ENCODE results near the gene GNAS-AS1.
A peak's percentile ranks its signal among the peaks of the same experiment; 100 is the strongest.

The GNAS-AS1 gene

DNA sequence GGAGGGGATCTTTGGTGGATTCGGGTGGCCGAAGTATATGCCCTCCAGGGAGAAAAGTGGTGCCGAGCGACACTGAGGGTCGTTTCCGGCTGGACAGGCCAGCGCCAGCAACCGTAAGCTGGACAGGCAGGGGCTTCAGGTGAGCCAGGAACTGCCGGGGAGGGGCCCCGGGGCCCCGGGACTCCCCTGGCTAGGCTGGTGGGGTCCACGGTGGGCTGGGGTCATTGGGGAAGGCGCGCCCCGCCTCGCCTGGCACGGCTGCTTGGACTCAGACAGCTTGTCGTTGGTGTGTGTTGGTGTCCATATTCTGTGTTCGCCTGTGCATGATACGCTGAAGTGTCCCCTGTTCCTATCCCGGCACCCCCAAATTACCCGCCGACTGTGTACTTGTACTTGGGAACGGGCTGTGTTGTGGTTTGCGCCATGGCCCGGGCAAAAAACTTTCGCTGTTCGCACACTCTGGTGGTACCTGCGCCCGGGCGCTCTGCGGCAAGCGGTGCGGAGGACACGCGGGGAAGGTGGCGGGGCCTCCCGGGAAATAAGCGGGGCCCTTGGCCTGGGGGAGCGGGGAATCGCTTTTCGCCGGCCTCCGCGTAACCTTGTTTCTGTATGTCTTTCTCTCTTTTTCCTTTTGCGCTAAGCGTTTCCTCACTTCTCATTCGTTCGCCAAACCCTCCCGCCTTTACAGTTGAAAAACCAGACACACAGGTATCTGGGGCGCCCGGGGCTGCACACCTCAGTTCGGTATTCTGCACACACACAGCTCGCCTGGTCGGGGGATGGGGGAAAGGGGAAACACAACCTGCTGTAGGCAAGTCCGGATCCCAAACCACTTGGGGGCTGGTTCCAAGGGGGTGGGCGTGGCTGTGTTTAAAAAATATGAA, 5.0 kb upstream of the GNAS-AS1 start:
- no peak for DNase-seq

GRCh38 chr20:58854638-58855471, 4.2 kb upstream of the GNAS-AS1 start:
- DNase-seq = no peak

GRCh38 chr20:58853976-58854637, 3.4 kb upstream of the GNAS-AS1 start:
- no peak for DNase-seq

DNA sequence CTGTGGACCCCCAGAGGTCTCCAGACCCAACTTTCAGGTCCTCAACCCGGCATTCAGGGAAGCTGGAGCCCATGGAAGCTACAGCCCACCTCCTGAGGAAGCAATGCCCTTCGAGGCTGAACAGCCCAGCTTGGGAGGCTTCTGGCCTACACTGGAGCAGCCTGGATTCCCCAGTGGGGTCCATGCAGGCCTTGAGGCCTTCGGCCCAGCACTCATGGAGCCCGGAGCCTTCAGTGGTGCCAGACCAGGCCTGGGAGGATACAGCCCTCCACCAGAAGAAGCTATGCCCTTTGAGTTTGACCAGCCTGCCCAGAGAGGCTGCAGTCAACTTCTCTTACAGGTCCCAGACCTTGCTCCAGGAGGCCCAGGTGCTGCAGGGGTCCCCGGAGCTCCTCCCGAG, 2.8 kb upstream of the GNAS-AS1 start:
- DNase-seq = no peak

DNA sequence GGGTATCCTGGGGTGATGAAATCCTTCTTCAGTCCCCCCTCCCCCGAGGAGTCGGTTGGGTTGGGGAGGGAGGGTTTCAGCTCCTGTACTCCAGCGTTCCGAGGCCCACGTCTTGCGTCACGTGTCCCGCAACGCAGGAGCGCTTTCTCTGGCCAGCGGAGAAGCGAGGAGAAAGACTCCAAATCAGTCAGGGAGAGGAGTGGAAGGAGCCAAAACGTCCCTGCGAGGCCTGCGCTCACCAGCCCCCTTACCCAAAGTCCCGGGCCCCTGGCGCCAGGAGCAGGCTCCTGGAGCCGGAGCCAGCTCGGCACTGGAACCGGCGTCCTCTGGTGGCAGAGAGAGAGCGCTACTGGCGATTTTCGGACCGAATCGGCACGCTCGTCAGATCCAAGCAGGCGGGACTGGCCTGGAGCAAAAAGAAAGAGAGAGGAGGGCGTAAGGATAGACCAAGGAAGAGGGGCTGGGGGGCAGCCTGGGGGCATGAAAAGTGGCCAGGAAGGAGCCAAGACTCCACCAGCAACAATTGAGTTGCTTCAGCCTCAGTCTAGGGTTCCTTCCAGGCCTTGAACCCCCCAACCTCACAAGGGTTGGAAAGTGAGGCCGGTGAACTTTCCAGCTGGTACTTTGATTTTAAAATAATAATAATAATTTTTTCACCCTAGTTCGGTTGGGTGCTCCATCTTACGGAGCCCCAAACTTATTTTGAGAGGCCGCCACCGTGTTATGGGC, 2.0 kb upstream of the GNAS-AS1 start, which contains the start of gene GNAS:
Gene GNAS (plus strand): TSS at position 174 of the 729 bp plus-strand sequence.
- peak; percentile 77 for DNase-seq

DNA sequence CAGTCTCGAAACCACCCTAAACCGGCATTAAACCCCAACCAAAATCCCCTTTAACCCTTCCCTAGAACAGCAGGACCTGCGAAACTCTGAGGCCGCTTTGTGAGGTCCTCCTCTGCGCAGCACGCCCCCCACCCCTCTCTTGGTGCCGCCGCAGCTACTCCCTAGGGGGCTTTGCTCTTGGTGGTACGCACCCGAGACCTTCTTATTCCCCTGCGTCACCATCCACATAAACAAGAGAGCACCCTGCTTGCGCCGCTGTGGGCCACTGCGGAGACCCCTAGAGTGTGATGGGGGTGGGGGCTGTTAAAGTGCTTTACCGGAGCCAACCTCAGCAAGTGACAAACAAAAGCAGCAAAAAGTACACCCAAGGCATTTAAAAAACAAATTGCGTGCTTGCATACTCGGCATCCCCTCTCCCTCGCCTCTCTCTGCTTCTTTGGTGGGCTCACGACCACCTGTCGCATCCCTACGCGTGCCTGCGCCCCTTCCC, 1.3 kb upstream of the GNAS-AS1 start:
- no peak for DNase-seq

DNA sequence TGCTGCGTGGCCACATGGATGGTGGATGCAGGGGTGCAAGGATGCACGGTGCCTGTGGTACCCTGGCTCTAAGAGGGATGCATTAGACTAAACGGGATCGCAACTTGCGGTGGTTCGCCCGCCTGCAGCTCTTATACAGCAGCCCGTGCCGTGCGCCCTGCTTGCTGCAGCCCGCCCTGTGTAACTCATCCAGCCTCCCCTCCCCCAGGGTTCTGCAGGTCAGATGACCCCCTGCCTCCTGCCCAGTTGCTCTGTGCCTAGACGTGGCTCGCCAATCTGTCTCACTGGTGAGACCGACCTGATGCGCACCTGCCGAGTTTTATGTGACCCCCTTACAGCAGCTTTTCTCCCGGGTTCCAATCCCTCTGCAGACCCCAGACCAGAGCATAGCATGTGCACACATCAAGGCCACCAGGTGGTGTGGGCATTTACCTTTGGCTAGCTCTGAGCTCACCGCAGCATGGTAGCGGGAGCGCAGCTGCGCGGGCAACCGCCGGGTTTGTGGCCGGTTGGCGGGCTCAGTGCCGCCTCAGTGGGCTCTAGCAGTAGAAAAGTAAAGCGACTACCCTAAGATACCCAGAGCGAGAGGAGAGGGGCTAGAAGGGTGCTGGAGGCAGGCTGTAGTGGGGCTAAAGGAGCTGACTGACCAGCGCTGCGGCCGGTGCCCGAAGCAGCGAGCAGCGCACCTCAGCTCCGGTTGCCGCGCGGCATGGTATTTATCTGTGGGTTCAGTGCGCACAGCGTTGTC, 693 bp upstream of the GNAS-AS1 start:
- peak; percentile 19 for DNase-seq

GRCh38 chr20:58847463-58847862, 3.2 kb downstream of the GNAS-AS1 start:
- peak; percentile 11 for DNase-seq

GRCh38 chr20:58845706-58846105, 5.0 kb downstream of the GNAS-AS1 start:
- DNase-seq = no peak

DNA sequence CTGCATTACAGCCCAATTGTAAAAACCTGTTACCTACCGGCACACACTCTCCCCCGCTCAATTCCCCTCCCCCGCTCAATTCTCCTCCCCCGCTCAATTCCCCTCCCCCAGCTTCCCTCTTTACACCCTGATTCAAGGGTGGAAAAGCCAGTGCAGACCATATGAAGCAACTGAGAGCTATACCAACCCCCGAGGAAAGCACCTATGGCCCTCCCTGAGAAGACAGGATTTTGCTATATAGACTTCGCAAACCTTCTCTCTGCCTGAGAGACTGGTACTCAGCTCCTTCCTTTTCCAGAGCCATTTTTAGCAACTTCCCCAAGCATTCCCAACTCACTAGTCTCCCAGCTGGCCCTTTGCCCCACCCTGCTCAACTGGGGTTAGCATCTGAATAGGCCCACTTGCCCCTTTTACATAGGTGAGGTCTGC, 7.6 kb downstream of the GNAS-AS1 start:
- DNase-seq = no peak

DNA sequence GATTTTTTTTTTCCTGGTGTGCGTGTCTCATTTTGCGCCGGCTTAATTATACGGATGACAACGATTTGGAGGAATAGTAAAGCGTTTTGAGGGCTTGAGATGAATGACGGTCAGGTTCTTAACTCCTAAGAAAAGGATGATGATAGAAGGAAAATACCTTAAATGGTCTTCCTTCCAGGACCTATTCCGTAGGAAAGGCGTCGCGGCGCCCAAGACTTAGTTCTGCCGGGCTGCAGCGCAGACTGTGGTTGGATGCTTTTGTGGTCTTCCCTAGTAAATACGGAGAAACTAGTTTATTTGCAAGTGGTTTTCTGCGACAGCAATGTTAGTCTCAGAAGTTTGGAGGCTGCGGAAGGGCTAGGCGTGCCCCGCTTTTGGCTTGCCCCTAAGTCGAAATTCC, 8.4 kb downstream of the GNAS-AS1 start:
- DNase-seq = no peak

GRCh38 chr20:58841539-58842264, 9.0 kb downstream of the GNAS-AS1 start:
- no peak for DNase-seq

- no peak for DNase-seq
Measured at GRCh38 chr20:58840816-58841538, 9.7 kb downstream of the GNAS-AS1 start.

GRCh38 chr20:58839991-58840747, 10.5 kb downstream of the GNAS-AS1 start:
- no peak for DNase-seq

DNA sequence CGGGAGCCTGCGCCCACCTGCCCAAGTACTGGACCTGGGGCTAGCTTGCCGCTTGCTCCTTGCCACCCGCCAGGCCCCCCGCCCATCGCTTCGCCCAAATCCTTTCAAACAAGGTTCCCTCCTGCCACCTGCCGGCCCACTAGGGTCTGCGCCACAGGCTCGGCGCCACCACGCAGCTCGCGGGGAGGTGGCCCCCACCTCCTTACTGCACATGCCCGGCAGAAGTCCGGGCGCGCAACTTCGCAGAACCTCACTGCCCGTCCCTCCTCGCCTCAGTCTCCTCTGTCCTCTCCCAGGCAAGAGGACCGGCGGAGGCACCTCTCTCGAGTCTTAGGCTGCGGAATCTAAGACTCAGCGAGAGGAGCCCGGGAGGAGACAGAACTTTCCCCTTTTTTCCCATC, 11.2 kb downstream of the GNAS-AS1 start:
- DNase-seq = peak; percentile 64

- DNase-seq = no peak
Measured at GRCh38 chr20:58838174-58838573, 12.5 kb downstream of the GNAS-AS1 start.

- DNase-seq = no peak
Measured at GRCh38 chr20:58837717-58838116, 13.0 kb downstream of the GNAS-AS1 start.

GRCh38 chr20:58836616-58837204, 14.0 kb downstream of the GNAS-AS1 start:
- no peak for DNase-seq

DNA sequence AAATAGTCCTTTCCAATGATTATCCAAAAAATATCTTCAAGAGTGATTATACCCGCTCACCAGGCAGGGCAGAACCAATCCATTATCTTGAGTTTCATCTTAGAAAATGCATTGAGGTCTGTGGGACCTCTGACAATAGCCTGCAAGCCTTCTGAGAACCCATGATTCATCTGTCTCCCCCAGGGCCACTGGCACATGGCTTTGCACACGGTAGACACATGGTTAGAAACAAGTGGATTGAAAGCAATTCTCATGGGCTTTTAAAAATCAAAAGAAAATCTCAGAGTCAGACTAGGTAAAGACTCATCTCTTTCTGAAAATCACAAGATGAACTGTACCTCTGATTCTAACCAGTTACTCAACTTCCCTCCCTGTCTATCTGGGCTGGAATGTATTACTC, 15.5 kb downstream of the GNAS-AS1 start:
- DNase-seq = no peak
